ENCODE data around the gene RET.

RET gene

GRCh38 chr10:43076876-43077420, at the start of gene RET:
Gene RET (plus strand): TSS chr10:43077069. CDS start chr10:43077259, 190 bp downstream.
- Histone ChIP-seq H3K36me3 (ENCODE audit: insufficient read depth, low read length) (no peaks in the 10 kb centered on the region), H3K4me3 (no peak within 1 kb of the TSS), H3K27ac (no peak within 1 kb of the TSS), H3K9me3 (ENCODE audit: low read depth, low read length) (no peaks in the 10 kb centered on the region), H3K9ac (ENCODE audit: insufficient read length) (no peak within 1 kb of the TSS)
- DNase-seq (ENCODE audit: low read depth, low spot score) = no peak
- TF ChIP-seq EZH2 (IDR thresholded peaks at IDR 0.05) = no peak

DNA sequence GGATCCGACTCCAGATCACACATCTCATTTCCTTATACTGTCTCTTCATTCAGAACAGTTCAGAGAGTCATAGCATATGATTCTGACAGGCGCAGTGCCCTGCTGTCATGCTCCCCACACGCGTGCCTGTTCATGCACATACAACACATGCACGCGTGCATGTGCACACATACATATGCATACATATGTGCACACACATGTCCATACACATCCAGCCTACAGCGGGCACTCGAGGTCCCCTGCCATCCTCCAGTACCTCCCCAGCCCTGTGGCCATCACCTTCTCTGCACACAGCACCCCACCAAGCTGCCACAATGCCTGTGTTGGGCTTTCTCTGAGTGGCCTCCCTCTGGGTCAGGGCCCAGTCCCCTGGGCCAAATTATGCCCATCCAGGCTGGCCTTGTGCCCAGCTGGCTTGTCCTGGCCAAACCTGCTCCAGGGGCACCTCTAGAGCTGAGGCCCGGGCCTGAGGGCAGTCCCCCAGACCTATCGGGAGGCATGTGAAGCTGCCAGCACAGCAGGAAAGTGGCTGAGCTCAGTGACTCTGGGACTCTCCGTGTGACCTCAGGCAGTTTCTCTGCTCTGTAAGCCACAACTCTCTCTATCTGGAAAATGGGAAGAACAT, 49.4 kb upstream of the RET start:
- no peak for DNase-seq (ENCODE audit: low read depth, low spot score)
- no peak overlapping the region for H3K27ac ChIP-seq
- no peaks in the 10 kb centered on the region for H3K9me3 ChIP-seq (ENCODE audit: low read depth, low read length)
- H3K9ac ChIP-seq (ENCODE audit: insufficient read length) = no peak overlapping the region
- no peak for TF ChIP-seq EZH2 (IDR thresholded peaks at IDR 0.05)
- no peak for TF ChIP-seq POLR2AphosphoS5 (IDR thresholded peaks at IDR 0.05; ENCODE audit: borderline replicate concordance, low read depth, low read length)
- TF ChIP-seq FOXP2 (optimal IDR thresholded peaks at IDR 0.05; ENCODE audit: control extremely low read depth, extremely low read length, insufficient read depth) = no peak
- no peak overlapping the region for H3K4me3 ChIP-seq
- no peaks in the 10 kb centered on the region for H3K36me3 ChIP-seq (ENCODE audit: insufficient read depth, low read length)

- Histone ChIP-seq H3K4me3 (no peak overlapping the region), H3K36me3 (ENCODE audit: insufficient read depth, low read length) (no peaks in the 10 kb centered on the region), H3K9ac (ENCODE audit: insufficient read length) (no peak overlapping the region), H3K9me3 (ENCODE audit: low read depth, low read length) (no peaks in the 10 kb centered on the region), H3K27ac (no peak overlapping the region)
- no peak for TF ChIP-seq POLR2AphosphoS5 (IDR thresholded peaks at IDR 0.05; ENCODE audit: borderline replicate concordance, low read depth, low read length)
- no peak for TF ChIP-seq FOXP2 (optimal IDR thresholded peaks at IDR 0.05; ENCODE audit: control extremely low read depth, extremely low read length, insufficient read depth)
- no peak for TF ChIP-seq EZH2 (IDR thresholded peaks at IDR 0.05)
- no peak for DNase-seq (ENCODE audit: low read depth, low spot score)
Observed at GRCh38 chr10:43028143-43028542, 48.7 kb upstream of the RET start.

GRCh38 chr10:43029043-43029442, 47.8 kb upstream of the RET start:
- no peak overlapping the region for H3K27ac ChIP-seq
- no peak overlapping the region for H3K9ac ChIP-seq (ENCODE audit: insufficient read length)
- H3K36me3 ChIP-seq (ENCODE audit: insufficient read depth, low read length) = no peaks in the 10 kb centered on the region
- H3K4me3 ChIP-seq = no peak overlapping the region
- DNase-seq (ENCODE audit: low read depth, low spot score) = no peak
- no peaks in the 10 kb centered on the region for H3K9me3 ChIP-seq (ENCODE audit: low read depth, low read length)
- no peak for TF ChIP-seq POLR2AphosphoS5 (IDR thresholded peaks at IDR 0.05; ENCODE audit: borderline replicate concordance, low read depth, low read length)
- no peak for TF ChIP-seq EZH2 (IDR thresholded peaks at IDR 0.05)
- no peak for TF ChIP-seq FOXP2 (optimal IDR thresholded peaks at IDR 0.05; ENCODE audit: control extremely low read depth, extremely low read length, insufficient read depth)

GRCh38 chr10:43032613-43033012, 44.3 kb upstream of the RET start:
- Histone ChIP-seq H3K9ac (ENCODE audit: insufficient read length) (no peak overlapping the region), H3K4me3 (no peak overlapping the region), H3K27ac (no peak overlapping the region), H3K36me3 (ENCODE audit: insufficient read depth, low read length) (no peaks in the 10 kb centered on the region), H3K9me3 (ENCODE audit: low read depth, low read length) (no peaks in the 10 kb centered on the region)
- TF ChIP-seq POLR2AphosphoS5 (IDR thresholded peaks at IDR 0.05; ENCODE audit: borderline replicate concordance, low read depth, low read length) (no peak), FOXP2 (optimal IDR thresholded peaks at IDR 0.05; ENCODE audit: control extremely low read depth, extremely low read length, insufficient read depth) (no peak), EZH2 (IDR thresholded peaks at IDR 0.05) (no peak)
- no peak for DNase-seq (ENCODE audit: low read depth, low spot score)

DNA sequence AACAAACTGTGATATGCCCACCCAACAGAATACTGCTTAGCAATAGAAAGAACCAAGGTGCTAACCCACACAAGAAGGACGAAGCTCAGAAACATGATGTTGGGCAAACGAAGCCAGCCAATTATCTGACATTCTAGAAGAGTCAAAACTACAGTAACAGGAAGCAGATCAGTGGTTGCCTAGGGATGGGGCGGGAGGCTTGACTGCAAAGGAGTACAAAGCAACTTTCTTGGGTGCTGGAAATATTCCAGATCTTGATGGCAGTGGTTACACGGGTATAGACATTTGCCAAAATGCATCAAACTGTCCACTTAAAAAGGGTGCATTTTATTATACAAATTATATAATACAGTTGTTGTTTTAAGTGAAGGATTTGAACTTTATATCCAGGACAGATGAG, 41.1 kb upstream of the RET start:
- TF ChIP-seq FOXP2 (optimal IDR thresholded peaks at IDR 0.05; ENCODE audit: control extremely low read depth, extremely low read length, insufficient read depth) (no peak), POLR2AphosphoS5 (IDR thresholded peaks at IDR 0.05; ENCODE audit: borderline replicate concordance, low read depth, low read length) (no peak), EZH2 (IDR thresholded peaks at IDR 0.05) (no peak)
- H3K4me3 ChIP-seq = no peak overlapping the region
- no peaks in the 10 kb centered on the region for H3K9me3 ChIP-seq (ENCODE audit: low read depth, low read length)
- no peak overlapping the region for H3K27ac ChIP-seq
- no peak overlapping the region for H3K9ac ChIP-seq (ENCODE audit: insufficient read length)
- DNase-seq (ENCODE audit: low read depth, low spot score) = no peak
- no peaks in the 10 kb centered on the region for H3K36me3 ChIP-seq (ENCODE audit: insufficient read depth, low read length)

DNA sequence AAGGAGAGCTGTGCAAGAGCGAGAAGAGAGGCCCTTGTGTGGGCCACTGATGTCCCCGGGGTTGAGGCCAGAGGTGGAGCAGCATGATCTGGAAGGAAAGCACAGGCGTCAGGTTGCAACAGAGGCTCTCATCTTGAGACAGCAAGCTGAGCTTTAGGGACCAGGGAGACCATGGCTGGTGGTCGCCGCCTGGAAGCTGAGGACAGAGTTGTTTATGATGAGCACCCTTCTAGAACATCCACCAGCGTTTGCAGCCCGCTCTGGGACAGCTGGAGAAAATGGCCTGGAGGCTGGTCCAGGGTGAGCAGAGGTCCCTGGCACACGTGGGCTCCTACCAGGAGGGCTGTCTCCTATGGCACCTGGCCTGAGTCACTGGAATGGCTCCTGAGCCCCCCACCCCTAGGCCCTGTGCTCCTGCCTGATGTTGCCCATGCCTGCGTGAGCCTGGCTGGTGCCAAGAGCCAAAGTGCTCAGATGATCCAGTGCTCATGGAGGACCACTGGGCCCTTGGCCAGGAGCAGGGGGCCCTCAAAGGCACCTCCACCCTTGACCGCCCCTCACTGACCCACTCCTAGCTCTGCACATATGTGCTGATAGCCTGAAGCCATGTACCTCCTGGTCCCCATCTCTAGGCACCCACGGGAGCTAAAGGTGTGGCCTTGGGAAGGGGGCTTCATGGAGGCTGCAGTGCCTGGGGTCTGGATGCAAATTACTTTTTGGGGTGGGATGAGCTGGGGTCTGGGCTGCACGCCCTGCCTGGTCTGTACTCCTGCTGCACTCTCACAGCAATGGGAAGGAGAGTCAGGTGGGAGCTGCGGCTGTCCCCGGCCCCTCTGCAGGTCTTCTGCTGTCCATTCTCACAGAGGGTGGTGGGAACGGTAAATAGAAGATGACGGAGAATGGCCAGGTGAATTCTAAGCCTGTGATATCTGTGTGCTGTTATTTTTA, 40.1 kb upstream of the RET start:
- no peak for TF ChIP-seq EZH2 (IDR thresholded peaks at IDR 0.05)
- TF ChIP-seq FOXP2 (optimal IDR thresholded peaks at IDR 0.05; ENCODE audit: control extremely low read depth, extremely low read length, insufficient read depth) = no peak
- TF ChIP-seq POLR2AphosphoS5 (IDR thresholded peaks at IDR 0.05; ENCODE audit: borderline replicate concordance, low read depth, low read length) = no peak
- H3K36me3 ChIP-seq (ENCODE audit: insufficient read depth, low read length) = no peaks in the 10 kb centered on the region
- no peak for DNase-seq (ENCODE audit: low read depth, low spot score)
- no peak overlapping the region for H3K4me3 ChIP-seq
- no peak overlapping the region for H3K9ac ChIP-seq (ENCODE audit: insufficient read length)
- H3K27ac ChIP-seq = no peak overlapping the region
- H3K9me3 ChIP-seq (ENCODE audit: low read depth, low read length) = no peaks in the 10 kb centered on the region

GRCh38 chr10:43037440-43037839, 39.4 kb upstream of the RET start:
- Histone ChIP-seq H3K9ac (ENCODE audit: insufficient read length) (no peak overlapping the region), H3K9me3 (ENCODE audit: low read depth, low read length) (no peaks in the 10 kb centered on the region), H3K4me3 (no peak overlapping the region), H3K36me3 (ENCODE audit: insufficient read depth, low read length) (no peaks in the 10 kb centered on the region), H3K27ac (no peak overlapping the region)
- no peak for DNase-seq (ENCODE audit: low read depth, low spot score)
- no peak for TF ChIP-seq FOXP2 (optimal IDR thresholded peaks at IDR 0.05; ENCODE audit: control extremely low read depth, extremely low read length, insufficient read depth)
